Calu3 (cell line): ENCODE results near the gene PSME4. TPM values are rescaled to one million over a fixed set of nuclear protein-coding genes. Genes with fewer than 3 reads are reported as not detected.

ENCODE experiments used
- BruUV-seq: library from RNA; stranded (reverse); fragments of 400-500 nt; replicated peaks from 2 replicates; lab custom pipeline; 2021; lab: Mats Ljungman, UMichigan
- CTCF ChIA-PET: fragments of 300-600 bp; sonication (Branson Sonifier 250); formaldehyde crosslinking; loops from one replicate; lab custom pipeline; 2022; ENCODE audit warnings: antibody characterized with exemption; lab: Charles Lee
- DNase-seq: peaks from one replicate; pipeline ENCODE4 v3.0.0; 2022
- H3K27ac Mint-ChIP-seq: one replicate; pipeline ENCODE4 v1.8.0; 2022; ENCODE audit warnings: mixed read lengths; ENCODE audit not compliant: unreplicated experiment
- H3K27me3 Mint-ChIP-seq: one replicate; pipeline ENCODE4 v1.8.0; 2022; ENCODE audit warnings: mixed read lengths; ENCODE audit not compliant: unreplicated experiment
- H3K36me3 Mint-ChIP-seq: one replicate; pipeline ENCODE4 v1.8.0; 2022; ENCODE audit warnings: mild to moderate bottlenecking, moderate library complexity, mixed read lengths; ENCODE audit not compliant: insufficient read depth, unreplicated experiment
- H3K4me1 Mint-ChIP-seq: one replicate; pipeline ENCODE4 v1.8.0; 2022; ENCODE audit warnings: mild to moderate bottlenecking, low read depth, mixed read lengths; ENCODE audit not compliant: unreplicated experiment
- H3K4me3 Mint-ChIP-seq: one replicate; pipeline ENCODE4 v1.8.0; 2022; ENCODE audit warnings: mild to moderate bottlenecking, low read depth, moderate library complexity, mixed read lengths; ENCODE audit not compliant: unreplicated experiment
- H3K9me3 Mint-ChIP-seq: one replicate; pipeline ENCODE4 v1.8.0; 2022; ENCODE audit warnings: low read depth, mixed read lengths; ENCODE audit not compliant: unreplicated experiment
- CTCF ChIP-seq: fragments of 200-600 bp; IDR thresholded peaks from one replicate; pipeline ENCODE4 v1.8.0; 2022; ENCODE audit warnings: antibody characterized with exemption; ENCODE audit not compliant: unreplicated experiment
- intact Hi-C: fragments of 100-400 bp; cut with micrococcal nuclease; formaldehyde crosslinking; loops from one replicate; pipeline ENCODE4 v1.10.0; 2022; ENCODE audit not compliant: unreplicated experiment
- total RNA-seq: library from RNA; stranded (reverse); gene quantifications from 2 replicates; pipeline ENCODE4 v1.2.3, GENCODE V29; 2022

The PSME4 gene
- total RNA-seq, 1 experiment from 2014 or later, result 58.4 TPM

DNA sequence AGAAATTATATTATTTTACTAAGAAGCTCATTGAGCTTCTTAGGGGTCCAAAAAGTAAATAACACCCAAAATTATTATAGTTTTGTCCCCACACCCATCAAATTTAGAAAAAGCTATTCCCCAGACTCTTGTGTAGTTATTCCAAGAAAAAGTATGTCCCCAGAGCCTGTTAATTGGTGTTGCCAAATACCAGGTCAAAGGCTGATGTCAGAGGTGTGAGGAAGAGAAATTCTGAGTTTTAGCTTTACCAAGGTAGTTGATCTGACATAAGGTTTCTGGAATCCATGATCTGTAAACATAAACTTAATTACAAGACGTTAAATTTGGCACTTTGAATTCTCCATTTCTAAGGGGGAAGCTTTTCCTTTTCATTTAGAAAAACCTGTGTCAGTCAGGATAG, 29.3 kb upstream of the PSME4 start:
- CTCF ChIA-PET, result no interaction called here
- intact Hi-C loops, result no loop called here
- no peak for DNase-seq
- no peaks in the 10 kb centered on the region for H3K27me3 Mint-ChIP-seq
- no peaks in the 10 kb centered on the region for H3K36me3 Mint-ChIP-seq
- TF ChIP-seq CTCF, result no peak
- no peaks in the 10 kb centered on the region for H3K4me1 Mint-ChIP-seq
- no peak overlapping the region for H3K27ac Mint-ChIP-seq
- BruUV-seq, result no TSS peak
- no peaks in the 10 kb centered on the region for H3K9me3 Mint-ChIP-seq
- H3K4me3 Mint-ChIP-seq, result no peak overlapping the region

- intact Hi-C loops, result no loop called here
- no peaks in the 10 kb centered on the region for H3K27me3 Mint-ChIP-seq
- CTCF ChIA-PET, result no interaction called here
- no peaks in the 10 kb centered on the region for H3K36me3 Mint-ChIP-seq
- DNase-seq, result no peak
- H3K9me3 Mint-ChIP-seq, result no peaks in the 10 kb centered on the region
- H3K4me1 Mint-ChIP-seq, result no peaks in the 10 kb centered on the region
- no peak overlapping the region for H3K4me3 Mint-ChIP-seq
- H3K27ac Mint-ChIP-seq, result no peak overlapping the region
- TF ChIP-seq CTCF, result no peak
- BruUV-seq, result no TSS peak
Observed at GRCh38 chr2:53998834-53999233, 28.0 kb upstream of the PSME4 start.

DNA sequence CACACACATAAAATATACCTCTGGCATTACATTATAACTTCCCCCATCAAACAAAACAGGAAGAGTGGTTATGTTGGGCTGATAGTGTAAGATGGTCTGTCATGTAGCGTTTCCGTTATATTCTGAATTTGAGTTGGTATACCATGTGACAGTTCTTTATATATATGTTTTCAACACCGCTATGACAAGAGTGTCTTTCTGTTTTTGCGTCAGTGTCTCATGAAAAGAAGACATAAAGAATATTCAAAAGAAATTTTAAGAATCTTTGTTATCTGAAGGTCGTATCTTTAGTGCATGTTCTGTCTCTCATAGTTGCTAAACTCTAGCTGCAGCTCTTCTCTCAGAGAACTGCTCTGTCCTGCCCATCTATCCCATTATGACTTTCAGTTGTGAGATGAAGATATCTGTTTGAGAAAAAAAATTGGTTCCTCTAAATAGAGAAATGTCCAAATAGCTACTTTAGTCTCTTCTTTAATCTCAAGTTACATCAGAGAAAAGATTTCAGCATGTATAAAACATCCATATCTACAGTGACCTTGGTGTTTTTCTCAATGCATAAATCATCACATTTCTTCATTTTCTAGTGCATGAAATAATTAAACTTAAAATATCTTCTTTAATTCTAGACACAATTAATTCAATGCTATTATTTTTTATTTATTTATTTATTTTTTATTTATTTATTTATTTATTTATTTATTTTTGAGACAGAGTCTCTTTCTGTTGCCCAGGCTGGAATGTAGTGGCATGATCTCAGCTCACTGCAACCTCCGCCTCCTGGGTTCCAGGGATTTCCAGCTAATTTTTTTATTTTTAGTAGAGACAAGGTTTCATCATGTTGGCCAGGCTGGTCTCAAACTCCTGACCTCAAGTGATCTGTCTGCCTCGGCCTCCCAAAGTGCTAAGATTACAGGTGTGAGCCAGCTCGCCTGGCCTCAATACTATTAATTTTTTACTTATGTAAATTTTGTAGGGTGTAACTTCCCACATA, 24.3 kb upstream of the PSME4 start:
- intact Hi-C loops, result no loop called here
- no peaks in the 10 kb centered on the region for H3K36me3 Mint-ChIP-seq
- no peaks in the 10 kb centered on the region for H3K4me1 Mint-ChIP-seq
- no peaks in the 10 kb centered on the region for H3K27me3 Mint-ChIP-seq
- TF ChIP-seq CTCF, result no peak
- no peak for DNase-seq
- H3K9me3 Mint-ChIP-seq, result no peaks in the 10 kb centered on the region
- CTCF ChIA-PET, result no interaction called here
- H3K27ac Mint-ChIP-seq, result no peak overlapping the region
- H3K4me3 Mint-ChIP-seq, result no peak overlapping the region
- BruUV-seq, result no TSS peak

GRCh38 chr2:53991948-53992347, 21.2 kb upstream of the PSME4 start:
- TF ChIP-seq CTCF, result no peak
- peaks cover 12% of the 10 kb centered on the region for H3K4me1 Mint-ChIP-seq
- DNase-seq, result no peak
- CTCF ChIA-PET, result no interaction called here
- H3K36me3 Mint-ChIP-seq, result no peaks in the 10 kb centered on the region
- H3K27ac Mint-ChIP-seq, result no peak overlapping the region
- H3K9me3 Mint-ChIP-seq, result no peaks in the 10 kb centered on the region
- H3K4me3 Mint-ChIP-seq, result no peak overlapping the region
- intact Hi-C loops, result no loop called here
- BruUV-seq, result no TSS peak
- H3K27me3 Mint-ChIP-seq, result no peaks in the 10 kb centered on the region
